Measurements from ENCODE around the gene CNBD2. TPM values are rescaled to one million over a fixed set of nuclear protein-coding genes. Genes with fewer than 3 reads are reported as not detected.
"Not testable (repeated sequence)": the region's sequence is repeated elsewhere in the genome, so short reads cannot be mapped to it uniquely, and the experiment has no call there.

CNBD2 gene
- total RNA-seq, 4 donors from 2014 or later = 0.90 to 13.2 (median 12.9) TPM; not detected in 1

GRCh38 chr20:36018208-36018988 lies 50.0 kb downstream of the CNBD2 start:
- Histone ChIP-seq H3K9me3 (no peaks in the 10 kb centered on the region), H3K27ac (peak overlapping the region in 3 of 4 donors; percentile 37 to 73 (median 65)), H3K4me1 (peaks cover 0 to 25% (median 10%) of the 10 kb centered on the region in 4 donors), H3K36me3 (no peaks in the 10 kb centered on the region), H3K27me3 (no peaks in the 10 kb centered on the region), H3K4me3 (no peak overlapping the region)
- 82 to 89% methylated on average over 6 to 7 of the region's 7 CpGs for WGBS, 2 donors
- no peak for DNase-seq (ENCODE audit: low spot score in 2 of 2)
- TF ChIP-seq, protein P1, sequence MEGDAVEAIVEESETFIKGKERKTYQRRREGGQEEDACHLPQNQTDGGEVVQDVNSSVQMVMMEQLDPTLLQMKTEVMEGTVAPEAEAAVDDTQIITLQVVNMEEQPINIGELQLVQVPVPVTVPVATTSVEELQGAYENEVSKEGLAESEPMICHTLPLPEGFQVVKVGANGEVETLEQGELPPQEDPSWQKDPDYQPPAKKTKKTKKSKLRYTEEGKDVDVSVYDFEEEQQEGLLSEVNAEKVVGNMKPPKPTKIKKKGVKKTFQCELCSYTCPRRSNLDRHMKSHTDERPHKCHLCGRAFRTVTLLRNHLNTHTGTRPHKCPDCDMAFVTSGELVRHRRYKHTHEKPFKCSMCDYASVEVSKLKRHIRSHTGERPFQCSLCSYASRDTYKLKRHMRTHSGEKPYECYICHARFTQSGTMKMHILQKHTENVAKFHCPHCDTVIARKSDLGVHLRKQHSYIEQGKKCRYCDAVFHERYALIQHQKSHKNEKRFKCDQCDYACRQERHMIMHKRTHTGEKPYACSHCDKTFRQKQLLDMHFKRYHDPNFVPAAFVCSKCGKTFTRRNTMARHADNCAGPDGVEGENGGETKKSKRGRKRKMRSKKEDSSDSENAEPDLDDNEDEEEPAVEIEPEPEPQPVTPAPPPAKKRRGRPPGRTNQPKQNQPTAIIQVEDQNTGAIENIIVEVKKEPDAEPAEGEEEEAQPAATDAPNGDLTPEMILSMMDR (IDR thresholded peaks at IDR 0.05) = no peak
- TF ChIP-seq POLR2A (IDR thresholded peaks at IDR 0.05) = no peak
- TF ChIP-seq EP300 (IDR thresholded peaks at IDR 0.05) = no peak

DNA sequence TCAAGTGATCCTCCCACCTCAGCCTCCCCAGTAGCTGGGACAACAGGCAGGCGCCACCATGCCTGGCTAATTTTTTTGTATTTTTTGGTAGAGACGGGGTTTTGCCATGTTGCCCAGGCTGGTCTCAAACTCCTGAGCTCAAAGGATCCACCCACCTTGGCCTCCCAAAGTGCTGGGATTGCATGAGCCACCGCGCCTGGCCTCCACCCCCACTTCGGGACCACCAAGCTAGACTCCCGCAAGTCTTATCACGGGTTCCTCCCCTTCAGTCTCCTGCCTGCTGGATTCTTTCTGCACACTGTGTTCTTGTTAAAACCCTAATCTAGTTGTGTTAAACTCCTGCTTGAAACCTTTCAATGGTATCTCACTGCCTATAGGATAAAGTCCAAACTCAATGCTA lies 57.7 kb downstream of the CNBD2 start:
- not testable (repeated sequence) for H3K4me1 ChIP-seq; H3K9me3 ChIP-seq; H3K27ac ChIP-seq; DNase-seq (ENCODE audit: low spot score in 2 of 2); H3K27me3 ChIP-seq; H3K36me3 ChIP-seq; H3K4me3 ChIP-seq
- 85 to 90% methylated on average over 7 of the region's 7 CpGs for WGBS, 2 donors

DNA sequence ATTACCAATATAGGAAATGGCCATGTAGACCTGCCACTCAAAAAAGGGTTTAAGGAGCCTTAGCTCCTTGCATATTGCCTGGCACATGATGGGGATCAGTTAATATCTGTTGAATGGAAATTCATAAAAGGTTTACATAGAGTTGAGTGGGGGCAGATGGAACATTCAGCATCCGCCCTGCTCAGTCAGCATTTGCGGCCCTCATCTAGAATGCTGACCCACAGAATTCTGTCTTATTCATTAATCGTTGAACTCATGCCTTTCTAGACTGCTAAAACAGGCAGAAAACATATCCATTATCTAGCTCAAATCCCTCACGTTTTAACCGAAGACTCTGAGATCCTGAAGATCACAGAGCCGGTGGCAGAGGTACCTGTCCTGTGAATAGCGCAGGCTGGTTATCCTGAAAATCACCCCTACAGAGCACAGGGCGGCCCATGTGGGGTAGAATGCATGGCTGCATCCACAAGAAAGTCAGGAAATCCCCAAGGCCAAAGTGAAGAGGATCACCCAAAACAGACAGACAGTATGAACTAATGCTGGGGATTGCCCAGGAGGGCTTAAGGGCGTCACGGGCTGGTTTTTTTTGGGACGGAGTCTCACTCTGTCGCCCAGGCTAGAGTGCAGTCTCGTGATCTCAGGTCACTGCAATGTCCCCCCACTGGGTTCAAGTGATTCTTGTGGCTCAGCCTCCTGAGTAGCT lies 59.9 kb downstream of the CNBD2 start:
- 90 to 93% methylated on average over 13 of the region's 13 CpGs for WGBS, 2 donors
- no peaks in the 10 kb centered on the region for H3K4me1 ChIP-seq
- no peak overlapping the region for H3K27ac ChIP-seq
- no peaks in the 10 kb centered on the region for H3K36me3 ChIP-seq
- H3K9me3 ChIP-seq = no peaks in the 10 kb centered on the region
- TF ChIP-seq POLR2A (IDR thresholded peaks at IDR 0.05) (no peak), EP300 (IDR thresholded peaks at IDR 0.05) (no peak)
- TF ChIP-seq, protein P1 (IDR thresholded peaks at IDR 0.05) = no peak
- H3K4me3 ChIP-seq = no peak overlapping the region
- H3K27me3 ChIP-seq = no peaks in the 10 kb centered on the region
- DNase-seq (ENCODE audit: low spot score in 2 of 2) = no peak

- Histone ChIP-seq H3K4me1 (no peaks in the 10 kb centered on the region), H3K36me3 (no peaks in the 10 kb centered on the region), H3K27ac (no peak overlapping the region), H3K9me3 (no peaks in the 10 kb centered on the region), H3K27me3 (no peaks in the 10 kb centered on the region), H3K4me3 (no peak overlapping the region)
- 36 to 53% methylated on average over 8 of the region's 8 CpGs for WGBS, 2 donors
- TF ChIP-seq POLR2A (IDR thresholded peaks at IDR 0.05) (no peak), EP300 (IDR thresholded peaks at IDR 0.05) (no peak)
- TF ChIP-seq, protein P1 (IDR thresholded peaks at IDR 0.05) = no peak
- DNase-seq (ENCODE audit: low spot score in 2 of 2) = peak; percentile 28 to 51
Observed at GRCh38 chr20:36030149-36030548, 61.8 kb downstream of the CNBD2 start.

- Histone ChIP-seq H3K4me3 (no peak overlapping the region), H3K27ac (no peak overlapping the region), H3K9me3 (no peaks in the 10 kb centered on the region), H3K27me3 (no peaks in the 10 kb centered on the region), H3K36me3 (no peaks in the 10 kb centered on the region), H3K4me1 (no peaks in the 10 kb centered on the region)
- DNase-seq (ENCODE audit: low spot score in 2 of 2) = no peak
- TF ChIP-seq POLR2A (IDR thresholded peaks at IDR 0.05) (no peak), EP300 (IDR thresholded peaks at IDR 0.05) (no peak)
- TF ChIP-seq, protein P1 (IDR thresholded peaks at IDR 0.05) = no peak
- 87 to 96% methylated on average over 3 of the region's 3 CpGs for WGBS, 2 donors
Observed at GRCh38 chr20:36031806-36032205, 63.4 kb downstream of the CNBD2 start.
